Measurements from ENCODE around the gene MAPKAP1. TPM values are rescaled to one million over a fixed set of nuclear protein-coding genes. Genes with fewer than 3 reads are reported as not detected.

Gene MAPKAP1
- total and polyA plus RNA-seq, 9 of the 15 experiments (the other 6 are each of a cell fraction or from before 2014, with no cell fraction given), result 2.6 to 82.1 (median 61.1) TPM

DNA sequence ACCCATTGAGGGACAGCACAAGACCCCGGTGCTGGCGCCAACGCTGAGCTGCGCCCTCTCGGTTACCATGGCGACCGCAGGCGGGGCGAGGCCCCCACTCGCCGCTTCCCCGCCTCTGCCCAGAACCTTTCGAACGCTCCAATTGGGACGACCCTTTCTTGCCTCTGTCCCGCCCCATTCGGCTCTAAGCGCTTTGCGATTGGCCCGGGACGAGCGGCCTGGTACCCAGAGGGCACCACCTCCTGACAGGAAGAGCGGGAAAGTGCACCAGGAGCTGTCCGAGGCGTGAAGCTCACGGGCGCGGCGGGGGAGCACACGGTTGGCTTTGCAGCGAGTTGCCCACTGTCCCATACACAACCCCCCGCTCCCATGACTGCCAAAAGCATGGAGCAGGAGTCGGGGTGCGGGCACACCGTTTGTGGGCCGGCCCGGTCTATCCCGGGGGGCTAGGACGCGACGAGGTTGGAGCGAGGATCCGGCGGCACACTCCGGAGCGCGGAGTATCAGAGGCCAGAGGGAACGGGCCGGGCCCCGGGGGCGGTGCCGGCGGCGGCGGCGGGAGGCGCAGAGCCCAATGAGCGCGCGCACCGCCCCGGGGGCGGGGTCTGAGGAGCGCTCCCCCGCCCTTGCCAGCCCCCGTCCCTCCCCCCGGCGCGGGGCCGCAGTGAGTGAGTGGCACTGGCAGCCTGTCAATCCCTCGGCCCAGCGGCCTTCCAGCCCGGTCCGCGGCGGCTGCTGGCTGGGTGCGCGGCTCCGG, 39.2 kb upstream of the MAPKAP1 start (continued):
- no peak for TF ChIP-seq ZNF384 (IDR thresholded peaks at IDR 0.05; ENCODE audit: low read depth, low read length)
- TF ChIP-seq HDAC8 (tag; IDR thresholded peaks at IDR 0.05), result peak; percentile 59; the same call in 1 of the 2 replicates
- TF ChIP-seq, protein P1, sequence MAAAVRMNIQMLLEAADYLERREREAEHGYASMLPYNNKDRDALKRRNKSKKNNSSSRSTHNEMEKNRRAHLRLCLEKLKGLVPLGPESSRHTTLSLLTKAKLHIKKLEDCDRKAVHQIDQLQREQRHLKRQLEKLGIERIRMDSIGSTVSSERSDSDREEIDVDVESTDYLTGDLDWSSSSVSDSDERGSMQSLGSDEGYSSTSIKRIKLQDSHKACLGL (CRISPR knock-in tag; IDR thresholded peaks at IDR 0.05; ENCODE audit: borderline replicate concordance, poor library complexity, severe bottlenecking), result no peak
- no peak for TF ChIP-seq NFE2 (IDR thresholded peaks at IDR 0.05; ENCODE audit: low read depth)
- peak; percentile 15; the same call in 1 of the 2 replicates for TF ChIP-seq GABPA (tag; conservative IDR thresholded peaks at IDR 0.05; ENCODE audit: low read depth)
- TF ChIP-seq ID3 (CRISPR knock-in tag; IDR thresholded peaks at IDR 0.05), result no peak
- TF ChIP-seq ID3 (tag; IDR thresholded peaks at IDR 0.05), result 0 out of 2 replicates have a peak, but pooled peaks have one; percentile 47
- no peak for TF ChIP-seq JUN (IDR thresholded peaks at IDR 0.05; ENCODE audit: borderline replicate concordance, low read depth, low read length)
- TF ChIP-seq JUN (CRISPR knock-in tag; IDR thresholded peaks at IDR 0.05; ENCODE audit: borderline replicate concordance), result no peak
- TF ChIP-seq HMGN3 (IDR thresholded peaks at IDR 0.05; ENCODE audit: borderline replicate concordance, extremely low read depth, insufficient read length, low read depth, low read length), result peak; percentile 11
- TF ChIP-seq CEBPG (CRISPR knock-in tag; IDR thresholded peaks at IDR 0.05), result no peak
- no peak for TF ChIP-seq CEBPG (tag; conservative IDR thresholded peaks at IDR 0.05 in 1 of 2, IDR thresholded peaks at IDR 0.05 in 1 of 2)
- TF ChIP-seq POLR2AphosphoS5 (IDR thresholded peaks at IDR 0.05; ENCODE audit: control insufficient read depth, insufficient read depth, low read depth, low read length), result no peak
- no peak for TF ChIP-seq THAP7 (CRISPR knock-in tag; IDR thresholded peaks at IDR 0.05)
- no peak for TF ChIP-seq KAT8 (IDR thresholded peaks at IDR 0.05; ENCODE audit: low read depth)
- TF ChIP-seq ZNF140 (CRISPR knock-in tag; IDR thresholded peaks at IDR 0.05), result no peak
- no peak for TF ChIP-seq ZEB2 (IDR thresholded peaks at IDR 0.05)
- TF ChIP-seq, protein P2, sequence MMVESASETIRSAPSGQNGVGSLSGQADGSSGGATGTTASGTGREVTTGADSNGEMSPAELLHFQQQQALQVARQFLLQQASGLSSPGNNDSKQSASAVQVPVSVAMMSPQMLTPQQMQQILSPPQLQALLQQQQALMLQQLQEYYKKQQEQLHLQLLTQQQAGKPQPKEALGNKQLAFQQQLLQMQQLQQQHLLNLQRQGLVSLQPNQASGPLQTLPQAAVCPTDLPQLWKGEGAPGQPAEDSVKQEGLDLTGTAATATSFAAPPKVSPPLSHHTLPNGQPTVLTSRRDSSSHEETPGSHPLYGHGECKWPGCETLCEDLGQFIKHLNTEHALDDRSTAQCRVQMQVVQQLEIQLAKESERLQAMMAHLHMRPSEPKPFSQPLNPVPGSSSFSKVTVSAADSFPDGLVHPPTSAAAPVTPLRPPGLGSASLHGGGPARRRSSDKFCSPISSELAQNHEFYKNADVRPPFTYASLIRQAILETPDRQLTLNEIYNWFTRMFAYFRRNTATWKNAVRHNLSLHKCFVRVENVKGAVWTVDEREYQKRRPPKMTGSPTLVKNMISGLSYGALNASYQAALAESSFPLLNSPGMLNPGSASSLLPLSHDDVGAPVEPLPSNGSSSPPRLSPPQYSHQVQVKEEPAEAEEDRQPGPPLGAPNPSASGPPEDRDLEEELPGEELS (CRISPR knock-in tag; IDR thresholded peaks at IDR 0.05; ENCODE audit: borderline replicate concordance), result peak; percentile 83; the same call in 1 of the 2 replicates
- TF ChIP-seq DNMT1 (IDR thresholded peaks at IDR 0.05), result no peak
- TF ChIP-seq, protein P3, sequence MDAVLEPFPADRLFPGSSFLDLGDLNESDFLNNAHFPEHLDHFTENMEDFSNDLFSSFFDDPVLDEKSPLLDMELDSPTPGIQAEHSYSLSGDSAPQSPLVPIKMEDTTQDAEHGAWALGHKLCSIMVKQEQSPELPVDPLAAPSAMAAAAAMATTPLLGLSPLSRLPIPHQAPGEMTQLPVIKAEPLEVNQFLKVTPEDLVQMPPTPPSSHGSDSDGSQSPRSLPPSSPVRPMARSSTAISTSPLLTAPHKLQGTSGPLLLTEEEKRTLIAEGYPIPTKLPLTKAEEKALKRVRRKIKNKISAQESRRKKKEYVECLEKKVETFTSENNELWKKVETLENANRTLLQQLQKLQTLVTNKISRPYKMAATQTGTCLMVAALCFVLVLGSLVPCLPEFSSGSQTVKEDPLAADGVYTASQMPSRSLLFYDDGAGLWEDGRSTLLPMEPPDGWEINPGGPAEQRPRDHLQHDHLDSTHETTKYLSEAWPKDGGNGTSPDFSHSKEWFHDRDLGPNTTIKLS (IDR thresholded peaks at IDR 0.05; ENCODE audit: borderline replicate concordance, low read depth), result peak; percentile 53; the same call in 1 of the 2 replicates
- TF ChIP-seq BRF2 (IDR thresholded peaks at IDR 0.05; ENCODE audit: borderline replicate concordance, insufficient read depth, insufficient read length), result no peak

Measured in K562 (cell line).